Hindlimb muscle (tissue), 1 donor: ENCODE results near the gene QSOX2. TPM values are rescaled to one million over a fixed set of nuclear protein-coding genes. Genes with fewer than 3 reads are reported as not detected.
"Not testable (repeated sequence)": the region's sequence is repeated elsewhere in the genome, so short reads cannot be mapped to it uniquely, and the experiment has no call there.

ENCODE experiments used
- DNase-seq: peaks from one replicate; pipeline ENCODE4 v3.0.0-alpha.2; 2013
- polyA plus RNA-seq: library from polyadenylated mRNA; unstranded; fragments of 120-200 nt; gene quantifications from one replicate; pipeline ENCODE4 v1.2.1, GENCODE V29; 2013; ENCODE audit not compliant: insufficient read length

Gene QSOX2
- polyA plus RNA-seq, 1 donor, result 8.3 TPM

DNA sequence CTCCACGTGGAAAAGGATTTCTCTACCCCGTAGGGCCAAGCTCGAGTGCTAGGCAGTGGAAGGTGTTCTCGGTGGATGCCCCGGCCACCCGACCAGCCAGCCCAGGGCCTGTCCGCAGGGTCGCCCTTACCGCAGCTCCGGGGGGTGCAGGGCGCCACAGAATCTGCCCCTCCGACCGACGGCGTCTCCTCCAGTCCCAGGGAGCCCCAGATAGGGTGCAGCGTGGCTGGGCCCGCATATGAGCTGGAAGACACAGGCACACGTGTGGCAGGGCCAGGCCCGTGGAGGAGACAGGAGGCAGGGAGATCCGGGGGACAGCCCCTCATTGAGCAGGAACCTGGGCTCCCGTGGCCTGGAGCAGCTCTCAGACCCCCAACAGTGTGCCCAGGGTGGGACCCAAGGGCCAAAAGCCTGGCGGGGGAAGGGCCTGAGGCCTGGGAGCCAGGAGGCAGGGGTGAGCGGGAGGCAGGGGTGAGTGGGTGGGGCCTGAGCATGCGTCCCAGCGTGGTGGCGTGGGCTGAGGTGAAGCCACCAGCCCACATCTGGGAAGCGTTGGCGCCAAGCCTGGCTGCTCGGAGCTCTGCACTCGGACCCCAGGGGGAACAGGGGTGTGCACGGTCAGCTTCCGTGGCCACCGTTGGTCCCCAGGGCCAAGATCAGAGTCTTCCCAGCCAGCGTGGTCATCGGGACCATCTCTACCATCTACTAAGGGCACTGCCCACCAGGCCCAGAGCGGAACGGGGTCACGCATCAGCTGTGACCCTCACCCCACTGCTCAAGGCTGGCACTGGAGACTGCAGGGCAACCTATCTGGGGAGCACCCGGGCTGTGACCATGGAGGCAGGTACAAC is 36.0 kb upstream of the QSOX2 start:
- no peak for DNase-seq

DNA sequence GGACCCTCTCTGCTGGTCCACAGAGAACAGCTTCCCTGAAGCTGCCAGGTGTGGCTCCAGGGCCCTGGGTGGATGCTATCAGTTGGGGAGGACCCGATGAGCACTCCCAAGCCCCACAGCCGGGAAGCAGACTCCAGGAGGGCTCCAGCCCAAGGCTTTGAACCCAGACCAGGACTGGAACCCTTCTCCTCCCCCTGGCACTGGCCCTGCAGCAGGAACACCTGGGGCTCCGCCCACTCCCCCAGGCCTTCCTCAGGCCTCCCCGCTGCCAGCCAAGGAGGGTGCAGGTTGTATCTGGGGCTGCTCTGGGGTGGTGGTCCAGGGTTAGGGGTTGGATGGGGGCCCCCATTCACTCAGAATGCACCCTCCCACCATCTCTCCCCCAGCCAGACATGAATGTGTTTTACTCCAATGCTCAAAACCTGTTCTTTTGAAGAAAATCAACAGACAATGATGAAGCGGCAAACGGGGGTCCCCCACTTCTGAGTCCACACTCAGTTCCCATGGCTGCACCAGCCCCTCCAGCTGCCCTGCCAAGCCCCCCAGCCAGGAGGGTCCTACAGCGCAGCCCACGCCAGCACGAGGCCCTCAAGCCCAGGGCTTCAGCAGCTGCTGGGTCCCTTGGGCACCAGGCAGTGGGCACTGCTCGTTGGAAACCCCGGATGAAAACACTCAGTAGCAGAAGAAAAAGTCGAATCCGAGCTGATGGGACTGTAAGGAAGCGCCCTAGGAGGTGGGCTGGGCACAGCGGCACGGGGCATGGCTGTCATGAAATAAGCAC is 35.1 kb upstream of the QSOX2 start:
- no peak for DNase-seq

DNA sequence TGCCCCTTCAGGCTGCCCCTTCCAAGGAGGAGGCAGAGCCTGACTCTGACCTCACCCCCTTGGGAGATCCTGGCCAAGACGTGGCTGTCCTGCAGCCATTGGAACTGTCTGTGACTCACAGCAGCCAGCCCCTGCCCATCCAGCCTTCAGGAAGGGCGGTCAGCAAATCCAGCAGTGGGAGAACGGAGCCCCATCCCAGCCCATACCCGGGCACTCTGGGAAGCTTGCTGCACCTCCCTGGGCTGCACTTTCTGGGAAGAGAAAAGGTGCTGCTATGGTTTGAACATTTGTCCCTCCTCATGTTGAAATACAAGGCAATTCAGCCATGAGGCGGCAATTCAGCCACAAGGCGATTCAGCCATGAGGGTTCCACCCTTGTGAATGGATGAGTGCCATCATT is 33.9 kb upstream of the QSOX2 start:
- no peak for DNase-seq

DNA sequence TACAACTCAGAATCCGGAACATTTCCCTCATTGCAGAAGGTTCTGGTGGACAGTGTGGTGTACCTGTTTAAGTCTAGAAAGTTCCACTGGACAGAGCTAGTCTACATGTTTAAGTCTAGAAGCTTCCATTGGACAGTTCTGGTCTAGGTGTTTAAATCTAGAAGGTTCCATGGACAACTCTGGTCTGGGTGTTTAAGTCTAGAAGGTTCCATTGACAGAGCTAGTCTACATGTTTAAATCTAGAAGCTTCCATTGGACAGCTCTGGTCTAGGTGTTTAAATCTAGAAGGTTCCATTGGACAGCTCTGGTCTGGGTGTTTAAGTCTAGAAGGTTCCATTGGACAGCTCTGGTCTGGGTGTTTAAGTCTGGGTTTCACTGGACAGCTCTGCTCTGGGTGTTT is 33.3 kb upstream of the QSOX2 start:
- no peak for DNase-seq

DNA sequence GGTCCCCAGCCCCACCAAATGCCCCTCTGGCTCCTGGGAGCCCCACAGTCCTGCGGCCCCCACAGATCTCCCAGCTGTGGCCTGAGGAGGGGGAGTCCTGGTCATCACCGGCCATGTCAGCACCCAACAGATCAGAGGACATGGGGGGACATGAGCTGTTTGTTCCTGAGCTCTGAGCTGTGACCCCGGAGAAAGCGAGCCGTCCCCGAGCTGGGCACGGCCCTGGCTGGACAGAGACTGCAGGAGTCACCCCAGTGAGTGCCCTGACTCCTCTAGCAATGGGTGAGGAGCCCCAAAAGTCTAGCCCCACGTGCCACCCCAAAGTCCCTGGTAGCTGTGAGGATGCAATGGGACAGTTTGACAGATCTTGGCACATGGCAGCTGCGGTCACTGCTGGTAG is 32.6 kb upstream of the QSOX2 start:
- DNase-seq, result no peak

DNA sequence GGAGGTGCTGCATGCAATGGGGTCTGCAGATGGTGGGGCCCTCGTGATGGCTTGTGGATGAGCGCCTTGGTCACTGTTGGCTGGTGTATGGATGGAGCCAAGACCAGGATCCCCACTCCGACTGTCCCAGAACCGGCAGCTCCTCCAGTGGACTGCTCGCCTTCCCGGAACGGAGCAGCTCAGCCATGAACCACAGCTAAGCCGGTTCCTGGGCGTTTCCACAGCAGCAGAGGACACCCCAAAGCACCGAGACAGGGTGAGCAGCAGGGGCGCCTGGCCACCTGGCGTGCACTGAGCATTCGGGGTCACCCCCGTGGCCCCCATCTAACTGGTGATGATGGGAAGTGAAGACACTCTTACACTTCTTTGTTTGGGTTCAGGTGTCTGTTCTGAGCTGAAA is 32.1 kb upstream of the QSOX2 start:
- DNase-seq, result no peak

DNA sequence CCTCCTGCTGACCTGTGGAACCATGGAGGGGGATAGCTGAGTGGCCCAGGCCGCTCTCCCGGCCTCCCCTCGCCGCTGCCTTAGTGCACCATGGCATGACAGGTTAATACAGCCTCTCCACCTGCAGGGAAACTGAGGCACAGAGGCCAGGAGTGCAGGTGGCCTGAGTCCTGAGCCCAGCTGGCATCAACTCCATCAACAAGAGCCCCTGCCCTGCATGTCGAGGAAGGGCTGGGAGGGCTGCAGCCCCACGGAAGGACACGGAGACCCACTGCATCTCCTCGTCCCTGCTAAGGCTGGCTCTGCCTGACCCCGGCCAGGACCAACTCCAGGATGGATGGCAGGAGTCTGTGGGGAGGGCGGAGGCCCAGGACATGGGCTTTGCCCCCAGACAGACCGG is 31.1 kb upstream of the QSOX2 start:
- no peak for DNase-seq

DNA sequence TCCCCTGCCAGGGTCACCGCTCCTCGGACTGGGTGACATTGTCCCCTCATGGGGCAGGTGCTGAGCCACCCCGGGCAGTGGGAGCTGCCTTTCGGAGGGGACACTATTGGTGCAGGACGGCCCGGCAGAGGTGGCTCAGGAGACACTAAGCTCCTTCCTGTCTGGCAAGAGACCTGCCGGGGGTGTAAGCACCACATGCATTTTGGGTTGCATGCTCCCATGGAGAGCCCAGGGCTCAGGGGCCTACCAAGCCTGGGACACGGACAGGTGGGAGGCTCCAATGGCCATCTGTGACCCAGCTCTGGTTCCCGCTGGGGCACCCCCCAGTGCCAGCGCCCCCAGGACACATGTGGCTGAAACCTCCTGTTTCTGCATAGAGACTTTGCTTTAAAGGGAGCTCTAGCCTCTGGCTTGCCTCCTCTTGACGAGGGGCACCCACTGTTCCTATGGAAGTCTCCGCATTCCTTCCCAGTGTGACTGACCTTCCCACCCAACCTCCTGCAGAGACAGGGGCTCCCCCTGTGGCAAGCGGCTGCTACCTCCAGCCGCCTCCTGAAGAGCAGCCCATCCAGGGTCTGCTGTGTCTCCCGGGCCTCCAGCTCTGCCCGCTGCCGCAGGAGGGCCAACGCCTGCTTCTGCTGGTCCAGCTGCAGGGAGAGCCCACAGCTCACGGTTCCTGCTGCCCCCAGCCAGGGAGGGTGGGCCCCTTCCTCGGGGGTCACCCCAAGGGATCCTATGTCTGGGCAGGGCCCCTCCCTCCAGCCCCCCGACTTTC is 30.2 kb upstream of the QSOX2 start:
- DNase-seq, result no peak

DNA sequence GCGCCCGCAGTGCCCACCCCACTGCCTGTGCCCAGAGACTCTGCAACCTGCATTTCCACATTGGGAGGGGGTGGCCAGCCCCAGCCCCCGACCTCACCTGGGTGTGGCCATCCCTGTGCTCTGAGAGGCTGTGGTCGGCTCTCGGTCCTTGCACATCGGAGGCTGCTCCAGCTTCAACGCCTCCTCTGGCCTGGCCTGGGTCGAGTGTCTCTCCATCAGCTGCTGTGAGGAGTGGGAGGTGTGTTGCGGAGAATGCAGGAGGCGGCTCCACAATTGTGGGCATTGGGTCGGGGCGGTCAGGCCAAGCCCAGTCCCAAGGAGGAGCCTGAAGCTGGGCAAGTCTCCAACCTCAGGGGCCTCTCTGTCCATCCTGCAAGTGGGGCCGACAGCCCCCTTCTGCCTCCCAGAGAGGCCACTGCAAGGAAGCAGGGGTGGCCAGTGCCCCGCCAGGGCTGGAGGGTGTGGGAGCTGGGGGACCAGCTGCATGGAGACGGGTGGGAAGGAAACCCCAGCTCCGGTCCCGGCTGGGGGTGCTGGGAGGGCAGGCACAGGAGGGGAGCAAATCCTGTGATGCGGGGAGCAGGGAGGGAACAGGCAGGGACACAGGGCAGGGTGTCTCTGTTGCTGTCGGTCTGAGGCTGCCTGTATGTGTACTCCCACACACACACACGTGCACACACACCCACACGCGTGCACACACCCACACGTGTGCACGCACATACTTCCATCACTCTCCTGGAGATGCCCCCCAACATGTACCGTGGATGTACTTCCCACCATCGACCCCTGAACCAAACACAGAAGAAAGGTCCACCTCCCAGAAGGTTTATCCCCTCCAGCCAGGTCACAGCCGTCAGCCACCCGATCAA is 29.4 kb upstream of the QSOX2 start:
- no peak for DNase-seq

DNA sequence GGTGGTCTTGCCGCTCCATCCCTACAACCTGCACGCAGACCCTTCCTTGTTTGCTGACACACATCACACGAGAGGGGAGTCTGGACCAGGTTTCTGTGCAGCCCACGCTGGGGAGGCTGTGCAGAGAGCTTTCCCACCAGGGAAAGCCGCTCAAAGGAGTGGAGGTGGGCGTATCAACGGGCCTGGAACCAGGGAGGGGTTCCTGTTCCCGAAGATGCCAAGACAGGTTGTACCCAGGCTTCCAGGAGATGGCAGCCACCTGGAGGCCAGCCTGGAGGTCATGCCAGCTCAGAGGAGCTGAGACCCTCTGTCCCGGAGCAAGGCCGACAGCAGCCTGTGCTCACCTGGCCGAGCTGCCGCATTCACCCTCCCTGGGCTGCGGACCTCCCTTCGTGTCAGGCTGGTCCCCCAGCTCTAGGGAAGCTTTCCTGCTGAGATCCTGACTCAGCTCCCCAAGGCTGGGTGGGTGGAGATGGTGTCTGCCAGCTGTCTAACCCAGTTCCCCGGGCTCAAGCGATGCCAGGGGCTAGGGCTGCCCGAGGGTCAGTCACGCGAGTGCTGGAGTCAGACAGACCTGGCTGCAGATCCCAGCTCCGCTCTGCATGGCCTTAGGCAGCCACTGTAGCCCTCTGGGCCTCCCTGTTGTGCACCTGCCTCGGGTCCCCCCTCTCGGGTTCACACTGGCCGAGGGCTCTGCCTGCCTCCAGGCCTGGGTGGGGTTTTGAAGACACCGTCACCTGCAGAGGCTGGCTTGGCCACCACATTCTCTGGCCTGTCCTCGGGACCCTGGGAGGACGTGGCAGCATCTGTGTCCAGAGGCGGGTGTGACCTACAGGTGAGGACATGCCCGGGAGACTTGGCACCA is 28.5 kb upstream of the QSOX2 start:
- DNase-seq, result no peak

DNA sequence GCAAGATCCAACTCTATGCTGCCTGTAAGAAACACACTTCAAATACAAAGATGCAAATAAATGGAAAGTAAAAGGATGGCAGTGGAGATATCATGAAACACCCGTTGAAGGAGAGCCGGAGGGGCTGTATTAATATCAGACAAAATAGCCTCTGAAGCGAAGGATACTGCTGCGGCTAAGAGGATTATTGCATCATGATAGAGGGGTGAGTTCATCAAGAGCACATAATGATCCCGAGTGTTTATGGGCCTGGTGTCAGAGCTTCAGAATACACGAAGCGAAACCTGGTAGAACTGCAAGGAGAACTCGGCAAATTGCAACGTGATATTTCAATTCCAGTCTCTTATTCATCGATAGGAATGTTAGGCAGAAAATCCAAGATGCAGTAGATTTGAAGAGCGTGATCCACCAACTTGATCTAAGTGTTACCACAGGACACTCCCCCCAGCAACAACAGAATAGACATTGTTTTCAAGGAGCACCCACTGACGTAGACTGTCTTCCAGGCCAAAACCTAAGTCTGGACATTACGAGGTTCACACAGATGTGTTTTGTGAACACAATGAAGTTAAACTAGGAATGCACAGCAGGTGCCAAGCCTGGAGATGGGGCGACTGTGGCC is 27.7 kb upstream of the QSOX2 start:
- no peak for DNase-seq

DNA sequence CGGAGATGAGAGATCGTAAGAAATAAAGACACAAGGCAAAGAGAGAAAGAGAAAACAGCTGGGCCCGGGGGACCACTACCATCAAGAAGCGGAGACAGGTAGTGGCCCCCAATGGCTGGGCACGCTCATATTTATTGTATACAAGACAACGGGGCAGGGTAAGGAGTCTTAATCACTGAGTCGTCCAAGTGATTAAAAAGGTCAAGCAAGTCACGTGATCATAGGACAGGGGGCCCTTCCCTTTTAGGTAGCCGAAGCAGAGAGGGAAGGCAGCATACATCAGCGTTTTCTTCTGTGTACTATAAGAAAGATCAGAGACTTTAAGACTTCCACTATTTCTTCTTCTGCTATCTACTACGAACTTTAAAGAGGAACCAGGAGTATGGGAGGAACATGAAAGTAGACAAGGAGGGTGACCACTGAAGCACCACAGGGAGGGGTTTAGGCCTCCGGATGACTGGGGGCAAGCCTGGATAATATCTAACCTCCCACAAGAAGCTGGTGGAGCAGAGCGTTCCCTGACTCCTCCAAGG is 24.6 kb upstream of the QSOX2 start:
- no peak for DNase-seq

DNA sequence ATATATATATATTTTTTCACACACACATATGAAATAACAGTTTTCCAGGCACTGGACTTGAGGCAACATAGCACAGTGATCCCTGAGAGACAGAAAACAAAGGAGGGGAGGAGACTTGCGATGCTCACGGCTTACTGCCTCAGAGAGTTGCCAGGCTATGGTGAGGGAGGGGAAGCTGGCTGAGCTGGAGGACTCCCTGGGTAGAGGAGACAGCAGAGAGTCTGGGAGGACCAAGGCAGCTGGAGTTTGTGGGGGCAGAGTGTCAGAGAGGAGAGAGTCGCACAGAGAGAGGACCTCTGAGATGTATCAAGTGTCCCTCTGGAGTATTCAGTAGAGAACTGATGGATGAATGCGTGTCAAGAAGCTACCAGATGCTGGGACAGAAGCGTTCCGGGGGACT is 23.1 kb upstream of the QSOX2 start:
- DNase-seq, result no peak

DNA sequence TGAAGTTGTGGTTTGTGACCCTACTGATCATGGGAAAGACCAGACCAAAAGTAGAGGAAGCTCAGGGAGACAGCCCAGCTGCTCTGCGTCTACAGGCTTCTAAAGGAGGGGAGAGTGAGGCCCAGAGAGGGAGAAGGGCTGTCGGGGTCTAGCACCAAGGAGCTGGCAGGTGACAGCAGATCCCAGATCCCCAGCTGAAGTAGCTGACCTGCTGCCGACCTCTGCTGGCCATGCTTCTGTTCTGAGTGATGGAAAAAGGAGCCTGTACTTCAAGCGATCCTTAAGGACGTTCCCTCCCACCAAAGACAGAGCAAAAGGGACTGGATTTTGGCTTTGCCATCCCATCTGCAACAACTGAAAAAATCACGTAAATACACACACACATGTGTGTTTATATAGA is 22.7 kb upstream of the QSOX2 start:
- DNase-seq, result peak; percentile 67

DNA sequence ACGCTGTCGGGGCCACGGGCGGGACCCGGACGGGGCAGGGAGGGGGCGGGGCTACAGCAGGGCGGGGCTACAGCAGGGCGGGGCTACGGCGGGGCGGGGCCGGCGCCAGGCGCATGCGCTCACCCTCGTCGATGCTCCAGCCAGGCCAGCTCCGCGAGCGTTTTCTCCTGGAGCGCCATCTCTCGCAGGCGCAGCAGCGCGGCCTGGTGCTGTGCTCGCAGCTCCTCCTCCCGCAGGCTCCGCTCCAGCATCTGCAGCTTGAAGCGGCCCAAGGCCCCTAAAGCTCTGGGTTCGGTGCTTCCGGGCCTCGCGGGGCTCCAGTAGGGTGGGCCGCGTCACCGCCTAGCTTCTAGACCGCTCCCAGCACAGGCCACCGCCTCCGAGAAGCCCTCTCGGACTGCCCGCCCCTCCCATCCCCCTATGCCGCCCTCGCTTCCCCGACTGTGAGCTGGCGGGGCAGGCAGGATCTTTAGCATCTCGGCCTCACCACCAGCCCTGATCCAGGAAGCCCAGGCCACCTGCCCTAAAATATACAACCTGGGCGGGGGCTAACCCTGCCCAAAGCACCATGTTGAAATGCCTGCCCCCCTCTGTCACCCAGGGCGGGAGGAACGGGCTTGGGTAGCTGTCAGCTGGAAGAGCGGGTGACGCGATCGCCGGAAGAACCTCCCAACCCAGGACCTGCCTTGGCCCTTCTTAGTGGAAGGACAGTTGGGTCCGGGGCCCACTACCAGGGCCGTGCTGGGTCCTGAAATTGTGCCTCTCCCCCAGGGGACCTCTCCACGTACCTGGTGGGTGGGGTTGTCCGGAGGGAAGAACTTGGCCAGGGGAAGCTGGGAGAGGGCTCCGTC is 21.9 kb upstream of the QSOX2 start:
- peak; percentile 86 for DNase-seq

DNA sequence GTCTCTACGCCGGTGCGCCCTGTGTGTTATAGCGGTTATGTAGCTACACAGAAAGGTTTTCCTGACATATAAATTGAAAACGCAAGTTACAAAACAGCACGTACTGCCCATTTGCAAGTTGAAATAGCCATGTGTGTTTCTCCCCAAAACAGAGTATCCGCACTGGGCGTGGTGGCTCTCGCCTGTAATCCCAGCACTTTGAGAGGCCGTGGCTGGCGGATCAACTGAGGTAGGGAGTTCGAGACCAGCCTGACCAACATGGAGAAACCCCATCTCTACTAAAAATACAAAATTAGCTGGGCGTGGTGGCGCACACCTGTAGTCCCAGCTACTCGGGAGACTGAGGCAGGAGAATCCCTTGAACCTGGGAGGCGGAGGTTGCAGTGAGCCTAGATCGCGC is 21.0 kb upstream of the QSOX2 start:
- DNase-seq, result not testable (repeated sequence)

DNA sequence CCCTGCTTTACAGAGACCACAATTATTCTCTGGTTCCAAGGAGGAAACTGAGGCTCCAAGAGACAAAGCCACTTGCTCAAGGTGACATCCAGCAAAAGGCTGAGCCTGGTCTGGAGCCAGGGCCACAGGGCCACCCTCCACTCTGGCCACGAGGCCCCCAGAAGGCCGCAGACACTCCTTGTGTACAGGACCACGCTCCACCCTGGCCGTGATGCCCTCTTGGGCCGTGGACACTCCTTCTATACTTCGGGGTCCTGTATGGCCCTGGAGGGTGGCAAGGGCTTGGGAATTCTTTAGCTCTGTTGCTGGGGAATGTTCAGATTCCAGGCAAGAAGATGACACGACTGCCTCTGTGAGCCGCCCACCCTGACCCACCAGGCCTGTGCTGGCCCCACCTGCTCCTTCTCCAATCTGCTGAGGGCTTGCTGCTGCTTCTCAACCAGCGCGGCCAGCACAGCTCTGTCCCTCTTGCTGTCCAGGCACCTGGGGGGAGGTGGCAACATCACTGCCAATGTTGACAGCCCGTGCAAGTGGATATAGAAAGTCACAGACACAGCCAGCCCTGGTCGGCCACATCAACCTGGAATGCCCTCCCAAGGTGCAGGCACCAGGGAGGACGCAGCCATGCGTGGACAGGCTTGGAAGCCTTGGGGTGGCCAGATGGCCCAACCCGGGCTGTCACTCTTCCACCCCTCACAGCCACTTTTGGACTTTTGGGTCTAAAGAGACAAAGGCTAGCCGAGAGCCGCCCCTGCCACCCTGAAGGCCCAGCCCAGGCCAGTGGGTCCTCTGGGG is 20.1 kb upstream of the QSOX2 start:
- DNase-seq, result no peak
